GM18505 (cell line): ENCODE data around the gene POMT1.
A peak's percentile ranks its signal among the peaks of the same experiment; 100 is the strongest.
"Not testable (repeated sequence)": the region's sequence is repeated elsewhere in the genome, so short reads cannot be mapped to it uniquely, and the experiment has no call there.

Experiments
- ATAC-seq: cut with Tn5 transposase; IDR thresholded peaks from one replicate; pipeline ENCODE4 v1.9.1; 2021; ENCODE audit not compliant: unreplicated experiment
- POLR2A ChIP-seq: IDR thresholded peaks from 4 replicates; pipeline ENCODE4 v1.6.1; 2011; ENCODE audit warnings: borderline replicate concordance; ENCODE audit not compliant: insufficient read depth, insufficient read length; ENCODE audit errors: extremely low read depth

Gene POMT1, protein sequence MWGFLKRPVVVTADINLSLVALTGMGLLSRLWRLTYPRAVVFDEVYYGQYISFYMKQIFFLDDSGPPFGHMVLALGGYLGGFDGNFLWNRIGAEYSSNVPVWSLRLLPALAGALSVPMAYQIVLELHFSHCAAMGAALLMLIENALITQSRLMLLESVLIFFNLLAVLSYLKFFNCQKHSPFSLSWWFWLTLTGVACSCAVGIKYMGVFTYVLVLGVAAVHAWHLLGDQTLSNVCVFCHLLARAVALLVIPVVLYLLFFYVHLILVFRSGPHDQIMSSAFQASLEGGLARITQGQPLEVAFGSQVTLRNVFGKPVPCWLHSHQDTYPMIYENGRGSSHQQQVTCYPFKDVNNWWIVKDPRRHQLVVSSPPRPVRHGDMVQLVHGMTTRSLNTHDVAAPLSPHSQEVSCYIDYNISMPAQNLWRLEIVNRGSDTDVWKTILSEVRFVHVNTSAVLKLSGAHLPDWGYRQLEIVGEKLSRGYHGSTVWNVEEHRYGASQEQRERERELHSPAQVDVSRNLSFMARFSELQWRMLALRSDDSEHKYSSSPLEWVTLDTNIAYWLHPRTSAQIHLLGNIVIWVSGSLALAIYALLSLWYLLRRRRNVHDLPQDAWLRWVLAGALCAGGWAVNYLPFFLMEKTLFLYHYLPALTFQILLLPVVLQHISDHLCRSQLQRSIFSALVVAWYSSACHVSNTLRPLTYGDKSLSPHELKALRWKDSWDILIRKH

GRCh38 chr9:131502781-131503625 is at the start of gene POMT1:
Gene POMT1, plus strand, starts transcription at chr9:131502918. Its CDS starts 1,301 bp downstream, at chr9:131504219.
- peak; percentile 75 for ATAC-seq
- TF ChIP-seq POLR2A = peak; percentile 67

DNA sequence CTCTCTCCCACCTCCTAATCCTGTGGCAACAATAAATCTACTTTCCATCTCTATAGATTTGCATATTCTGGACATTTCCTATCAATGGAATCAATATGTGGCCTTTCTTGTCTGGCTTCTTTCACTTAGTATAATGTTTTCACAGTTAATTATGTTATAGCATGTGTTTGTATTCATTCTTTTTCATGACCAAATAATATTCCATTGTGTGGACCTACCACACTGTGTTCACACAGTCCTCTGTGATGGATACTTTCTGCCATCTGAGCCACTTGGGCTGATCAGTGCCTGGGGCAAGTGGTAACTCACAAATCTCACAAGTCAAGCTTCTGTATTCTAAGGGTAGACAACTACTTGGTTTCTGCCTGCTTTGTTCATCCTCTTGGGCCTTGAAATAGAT is 48.7 kb upstream of the POMT1 start:
- TF ChIP-seq POLR2A = no peak
- ATAC-seq = no peak

- not testable (repeated sequence) for ATAC-seq
Measured at GRCh38 chr9:131455655-131456054, 47.1 kb upstream of the POMT1 start.

GRCh38 chr9:131457746-131458145 is 45.0 kb upstream of the POMT1 start:
- no peak for ATAC-seq
- TF ChIP-seq POLR2A = no peak

- TF ChIP-seq POLR2A = no peak
- ATAC-seq = no peak
Measured at GRCh38 chr9:131459056-131459455, 43.7 kb upstream of the POMT1 start.

- TF ChIP-seq POLR2A = no peak
- ATAC-seq = no peak
Measured at GRCh38 chr9:131461166-131461565, 41.6 kb upstream of the POMT1 start.

DNA sequence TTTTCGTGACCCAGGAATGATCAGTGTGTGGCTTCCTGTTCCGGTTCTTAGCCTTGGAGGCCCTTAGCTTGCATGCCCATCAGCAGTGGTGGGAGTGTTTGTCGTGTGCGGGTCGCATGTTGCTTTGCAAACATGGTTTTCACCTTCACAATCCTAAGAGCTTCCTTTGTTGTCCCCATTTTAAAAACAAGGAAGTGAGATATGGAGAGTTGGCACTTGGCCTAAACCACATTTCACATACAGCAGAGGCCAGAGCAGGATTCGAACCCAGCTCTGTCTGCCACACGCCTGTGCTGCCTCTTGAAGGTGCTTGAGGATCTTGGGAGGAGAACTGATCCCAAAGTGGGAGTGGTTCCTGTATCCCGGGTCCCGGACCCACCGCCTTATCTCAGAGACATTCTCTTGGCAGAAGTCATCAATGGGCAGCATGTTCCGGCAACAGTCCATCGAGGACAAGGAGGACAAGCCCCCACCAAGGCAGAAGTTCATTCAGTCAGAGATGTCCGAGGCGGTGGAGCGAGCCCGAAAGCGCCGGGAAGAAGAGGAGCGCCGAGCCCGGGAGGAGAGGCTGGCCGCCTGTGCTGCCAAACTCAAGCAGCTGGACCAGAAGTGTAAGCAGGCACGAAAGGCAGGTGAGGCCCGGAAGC is 38.2 kb upstream of the POMT1 start:
- ATAC-seq = no peak

DNA sequence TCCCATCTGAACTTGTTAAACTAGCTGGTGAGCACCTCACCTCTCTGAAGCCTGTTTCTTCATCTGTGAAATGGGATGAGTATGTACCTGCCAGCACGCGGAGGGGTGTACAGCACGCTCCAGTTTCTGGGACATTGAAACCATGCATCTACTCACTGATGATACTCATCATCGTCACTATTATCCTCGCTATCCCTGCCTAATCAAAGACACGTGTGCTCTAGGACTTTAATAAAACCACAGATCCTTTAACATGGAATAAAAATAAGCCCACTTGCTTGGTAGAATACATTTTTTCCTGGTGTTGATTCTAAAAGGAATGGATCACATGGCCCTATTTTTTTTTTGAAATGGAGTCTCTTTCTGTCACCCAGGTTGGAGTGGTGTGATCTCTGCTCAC is 37.3 kb upstream of the POMT1 start:
- no peak for ATAC-seq
- no peak for TF ChIP-seq POLR2A

More for the DNA sequence above, 38.2 kb upstream of the POMT1 start:
- no peak for TF ChIP-seq POLR2A

- no peak for TF ChIP-seq POLR2A
Measured at GRCh38 chr9:131467214-131467935, 35.3 kb upstream of the POMT1 start.

DNA sequence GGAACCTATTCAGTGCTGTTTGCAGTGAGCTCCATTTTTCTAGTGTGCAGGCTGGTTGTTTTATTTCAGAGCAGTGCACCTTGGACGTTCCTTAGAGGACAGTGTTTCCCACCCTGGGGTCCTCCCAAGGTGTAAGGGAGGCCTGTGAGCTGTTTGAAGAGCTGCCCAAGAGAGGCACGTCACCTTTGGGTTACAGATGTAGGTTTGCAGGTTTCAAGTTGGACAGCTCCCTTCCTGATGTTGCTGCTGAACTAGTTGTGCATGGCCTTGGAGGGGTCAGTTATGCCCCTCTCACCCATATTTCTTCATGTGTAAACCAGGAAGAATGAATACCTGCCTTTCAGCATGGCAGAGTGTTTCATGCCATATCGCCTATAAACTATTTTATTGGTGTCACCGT is 34.7 kb upstream of the POMT1 start:
- no peak for ATAC-seq
- no peak for TF ChIP-seq POLR2A

More at GRCh38 chr9:131467214-131467935, 35.3 kb upstream of the POMT1 start:
- no peak for ATAC-seq

DNA sequence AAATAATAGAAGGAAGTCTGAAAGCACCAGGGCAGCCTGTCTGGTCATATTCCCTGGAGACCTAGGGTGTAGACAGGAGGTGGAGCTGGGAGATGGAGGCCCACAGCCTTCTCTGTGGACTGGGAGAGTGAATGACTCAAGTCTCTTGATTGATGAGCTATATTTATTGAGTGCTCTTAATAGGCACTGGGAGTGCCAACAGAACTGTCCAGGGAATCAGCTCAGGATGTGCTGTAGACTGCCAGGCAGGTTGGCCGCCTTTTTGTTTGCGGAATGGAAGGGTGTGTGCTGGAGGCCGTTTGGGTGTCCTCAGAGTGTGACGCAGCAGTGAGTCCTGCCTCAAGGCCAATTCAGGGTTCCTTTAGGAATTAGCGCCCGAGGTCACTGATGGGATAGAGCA is 33.4 kb upstream of the POMT1 start:
- ATAC-seq = no peak
- no peak for TF ChIP-seq POLR2A

GRCh38 chr9:131469951-131470350 is 32.8 kb upstream of the POMT1 start:
- no peak for TF ChIP-seq POLR2A

More at GRCh38 chr9:131469951-131470350, 32.8 kb upstream of the POMT1 start:
- ATAC-seq = no peak
